ENCODE results near the gene SLC6A12. TPM values are rescaled to one million over a fixed set of nuclear protein-coding genes. Genes with fewer than 3 reads are reported as not detected.

SLC6A12 gene
- total RNA-seq, 4 donors from 2014 or later, result 0.21 to 0.60 (median 0.39) TPM; not detected in 1

DNA sequence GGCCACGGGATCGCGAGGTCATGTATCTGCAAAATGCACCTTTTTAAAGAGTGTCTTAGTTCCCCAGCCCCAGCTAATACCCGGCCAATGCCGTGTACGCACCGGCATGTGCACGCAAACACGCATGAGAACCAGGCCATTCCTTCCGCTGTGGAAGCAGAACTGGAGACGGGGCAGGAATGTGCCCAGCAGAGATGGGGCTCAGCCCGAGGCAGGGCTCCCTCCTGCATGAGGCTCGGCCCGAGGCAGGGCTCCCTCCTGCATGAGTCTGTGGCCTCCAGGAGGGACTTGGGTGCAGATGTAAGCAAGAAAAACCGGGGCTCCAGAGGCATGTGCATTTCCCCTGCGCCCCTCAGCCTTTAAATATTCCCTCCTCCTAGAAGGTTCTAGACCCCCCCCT is 38.2 kb downstream of the SLC6A12 start:
- no peak for DNase-seq (ENCODE audit: low spot score in 2 of 2)
- peaks cover 0 to 40% (median 0%) of the 10 kb centered on the region in 4 donors for H3K4me1 ChIP-seq
- no peaks in the 10 kb centered on the region for H3K9me3 ChIP-seq

DNA sequence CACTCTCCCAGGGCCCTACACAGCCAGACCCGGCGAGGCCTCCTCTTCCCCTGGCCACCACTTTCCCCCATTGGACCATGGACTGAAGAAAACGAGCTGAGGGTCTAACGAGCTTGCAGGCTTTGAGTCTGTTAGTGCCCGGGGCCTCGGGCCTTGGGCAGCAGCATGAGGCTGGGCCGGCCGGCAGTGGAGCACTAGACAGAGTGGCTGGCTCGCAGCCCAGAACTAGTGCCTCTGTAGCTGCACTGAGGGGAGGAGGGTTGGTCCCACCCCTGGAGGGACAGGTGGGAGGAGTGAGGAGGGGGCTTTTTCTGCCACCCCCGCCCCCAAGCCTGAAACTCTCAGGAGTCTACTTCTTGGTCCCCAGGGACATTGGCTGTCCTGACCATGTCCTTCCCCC is 38.7 kb downstream of the SLC6A12 start:
- TF ChIP-seq EP300 (IDR thresholded peaks at IDR 0.05), result no peak
- TF ChIP-seq, protein P1, sequence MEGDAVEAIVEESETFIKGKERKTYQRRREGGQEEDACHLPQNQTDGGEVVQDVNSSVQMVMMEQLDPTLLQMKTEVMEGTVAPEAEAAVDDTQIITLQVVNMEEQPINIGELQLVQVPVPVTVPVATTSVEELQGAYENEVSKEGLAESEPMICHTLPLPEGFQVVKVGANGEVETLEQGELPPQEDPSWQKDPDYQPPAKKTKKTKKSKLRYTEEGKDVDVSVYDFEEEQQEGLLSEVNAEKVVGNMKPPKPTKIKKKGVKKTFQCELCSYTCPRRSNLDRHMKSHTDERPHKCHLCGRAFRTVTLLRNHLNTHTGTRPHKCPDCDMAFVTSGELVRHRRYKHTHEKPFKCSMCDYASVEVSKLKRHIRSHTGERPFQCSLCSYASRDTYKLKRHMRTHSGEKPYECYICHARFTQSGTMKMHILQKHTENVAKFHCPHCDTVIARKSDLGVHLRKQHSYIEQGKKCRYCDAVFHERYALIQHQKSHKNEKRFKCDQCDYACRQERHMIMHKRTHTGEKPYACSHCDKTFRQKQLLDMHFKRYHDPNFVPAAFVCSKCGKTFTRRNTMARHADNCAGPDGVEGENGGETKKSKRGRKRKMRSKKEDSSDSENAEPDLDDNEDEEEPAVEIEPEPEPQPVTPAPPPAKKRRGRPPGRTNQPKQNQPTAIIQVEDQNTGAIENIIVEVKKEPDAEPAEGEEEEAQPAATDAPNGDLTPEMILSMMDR (IDR thresholded peaks at IDR 0.05), result no peak
- TF ChIP-seq POLR2A (IDR thresholded peaks at IDR 0.05), result no peak
- no peaks in the 10 kb centered on the region for H3K9me3 ChIP-seq
- H3K36me3 ChIP-seq, result no peaks in the 10 kb centered on the region
- peaks cover 0 to 42% (median 0%) of the 10 kb centered on the region in 4 donors for H3K4me1 ChIP-seq
- H3K4me3 ChIP-seq, result no peak overlapping the region
- DNase-seq (ENCODE audit: low spot score in 2 of 2), result no peak
- no peaks in the 10 kb centered on the region for H3K27me3 ChIP-seq
- WGBS, 2 donors, result 25 to 31% methylated on average over 10 of the region's 10 CpGs
- H3K27ac ChIP-seq, result no peak overlapping the region

More for the DNA sequence above, 38.2 kb downstream of the SLC6A12 start:
- TF ChIP-seq POLR2A (IDR thresholded peaks at IDR 0.05) (no peak), EP300 (IDR thresholded peaks at IDR 0.05) (no peak)
- TF ChIP-seq, protein P1 (IDR thresholded peaks at IDR 0.05), result no peak
- no peak overlapping the region for H3K4me3 ChIP-seq
- no peak overlapping the region for H3K27ac ChIP-seq
- 85 to 88% methylated on average over 15 to 16 of the region's 16 CpGs for WGBS, 2 donors
- H3K36me3 ChIP-seq, result no peaks in the 10 kb centered on the region
- H3K27me3 ChIP-seq, result no peaks in the 10 kb centered on the region

DNA sequence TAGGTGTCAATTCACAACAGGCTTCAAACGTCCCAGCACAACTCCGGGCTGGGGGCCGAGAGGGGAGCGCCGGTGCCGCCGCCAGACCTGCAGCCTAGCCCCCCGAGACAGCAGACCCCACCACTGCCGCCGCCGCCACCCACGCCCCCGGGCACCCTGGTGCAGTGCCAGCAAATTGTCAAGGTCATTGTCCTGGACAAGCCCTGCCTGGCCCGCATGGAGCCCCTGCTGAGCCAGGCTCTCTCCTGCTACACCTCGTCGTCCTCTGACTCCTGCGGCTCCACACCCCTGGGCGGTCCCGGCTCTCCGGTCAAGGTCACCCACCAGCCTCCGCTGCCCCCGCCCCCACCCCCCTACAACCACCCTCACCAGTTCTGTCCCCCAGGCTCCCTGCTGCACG is 39.4 kb downstream of the SLC6A12 start:
- no peak for TF ChIP-seq EP300 (IDR thresholded peaks at IDR 0.05)
- TF ChIP-seq POLR2A (IDR thresholded peaks at IDR 0.05), result no peak
- Histone ChIP-seq H3K27me3 (peaks cover 0 to 3% of the 10 kb centered on the region in 2 donors), H3K27ac (no peak overlapping the region), H3K36me3 (no peaks in the 10 kb centered on the region), H3K4me3 (no peak overlapping the region), H3K4me1 (peaks cover 0 to 41% (median 0%) of the 10 kb centered on the region in 4 donors), H3K9me3 (no peaks in the 10 kb centered on the region)
- DNase-seq (ENCODE audit: low spot score in 2 of 2), result no peak
- WGBS, 2 donors, result 55 to 71% methylated on average over 18 to 23 of the region's 23 CpGs

DNA sequence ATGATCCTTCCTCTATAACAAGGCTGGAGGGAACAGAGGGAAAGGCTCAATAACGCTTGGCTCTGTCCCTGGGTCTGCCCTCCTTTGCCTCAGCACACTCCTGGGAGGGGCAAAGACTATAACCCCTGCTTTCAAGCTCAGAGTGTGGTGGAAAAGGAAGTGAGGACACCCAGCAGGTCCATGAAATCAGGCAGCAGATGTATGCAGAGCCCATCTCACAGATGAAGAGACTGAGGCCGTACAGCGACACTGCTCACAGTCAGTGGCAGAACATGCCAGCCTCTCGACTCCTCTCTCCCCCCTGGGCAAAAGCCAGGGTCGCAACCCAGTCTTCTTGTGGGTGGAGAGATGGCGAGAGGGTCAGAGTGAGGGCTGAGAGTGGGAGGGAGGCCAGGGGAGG is 39.8 kb downstream of the SLC6A12 start:
- no peak overlapping the region for H3K27ac ChIP-seq
- no peak overlapping the region for H3K4me3 ChIP-seq
- no peaks in the 10 kb centered on the region for H3K9me3 ChIP-seq
- H3K36me3 ChIP-seq, result no peaks in the 10 kb centered on the region
- TF ChIP-seq, protein P1 (IDR thresholded peaks at IDR 0.05), result no peak
- no peak for TF ChIP-seq EP300 (IDR thresholded peaks at IDR 0.05)
- TF ChIP-seq POLR2A (IDR thresholded peaks at IDR 0.05), result no peak
- 51 to 54% methylated on average over 6 of the region's 6 CpGs for WGBS, 2 donors
- peaks cover 0 to 41% (median 0%) of the 10 kb centered on the region in 4 donors for H3K4me1 ChIP-seq
- DNase-seq (ENCODE audit: low spot score in 2 of 2), result no peak
- peaks cover 0 to 7% of the 10 kb centered on the region in 2 donors for H3K27me3 ChIP-seq

DNA sequence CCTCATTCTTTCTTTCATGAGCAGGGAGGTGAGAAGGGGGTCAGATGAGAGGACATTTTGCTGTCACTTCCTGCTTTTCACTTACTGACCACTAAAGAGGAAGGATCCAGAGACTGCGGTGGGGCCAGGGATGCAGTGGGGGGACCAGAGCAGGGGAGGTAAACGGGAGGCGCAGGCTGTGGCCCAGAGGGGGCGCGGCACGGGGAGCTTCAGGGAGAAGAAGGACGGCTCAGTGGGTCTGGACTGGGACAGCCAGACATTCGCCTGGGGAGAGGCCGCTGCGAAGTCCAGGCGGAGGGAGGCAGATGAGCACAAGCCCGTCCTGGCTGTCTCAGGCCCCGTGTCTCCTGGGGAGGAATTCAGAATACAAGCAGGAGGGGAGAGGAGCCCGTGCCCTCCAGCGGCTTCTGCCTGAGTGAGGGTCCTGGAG is 41.2 kb downstream of the SLC6A12 start:
- H3K36me3 ChIP-seq, result no peaks in the 10 kb centered on the region
- no peak overlapping the region for H3K4me3 ChIP-seq
- H3K4me1 ChIP-seq, result peaks cover 0 to 43% (median 0%) of the 10 kb centered on the region in 4 donors
- H3K27me3 ChIP-seq, result peaks cover 0 to 7% of the 10 kb centered on the region in 2 donors
- H3K9me3 ChIP-seq, result no peaks in the 10 kb centered on the region
- no peak overlapping the region for H3K27ac ChIP-seq
- 74 to 78% methylated on average over 13 to 15 of the region's 15 CpGs for WGBS, 2 donors
- no peak for TF ChIP-seq EP300 (IDR thresholded peaks at IDR 0.05)
- TF ChIP-seq POLR2A (IDR thresholded peaks at IDR 0.05), result no peak
- TF ChIP-seq, protein P1 (IDR thresholded peaks at IDR 0.05), result no peak
- DNase-seq (ENCODE audit: low spot score in 2 of 2), result no peak
